HL-60 (cell line): ENCODE results near the gene PIGB.

Source experiments
- DNase-seq, 2 experiments: peaks; one replicate each; pipeline ENCODE4 v3.0.0-alpha.2; 2010 to 2020; ENCODE audit warnings: low read depth in 1 of 2, low spot score in 1 of 2
- H3K27ac ChIP-seq: fragments of 250-450 bp; sonication (Bioruptor Pico); replicated peaks from 2 replicates; pipeline ENCODE4 v1.5.1; 2020; ENCODE audit warnings: mild to moderate bottlenecking, moderate library complexity
- H3K27me3 ChIP-seq: fragments of 250-450 bp; sonication (Bioruptor Pico); 2 replicates; pipeline ENCODE4 v1.5.1; 2021; ENCODE audit warnings: mild to moderate bottlenecking, moderate library complexity; ENCODE audit not compliant: insufficient read depth, poor library complexity, severe bottlenecking
- H3K4me3 ChIP-seq: replicated peaks from 2 replicates; pipeline ENCODE4 v1.5.1; 2011; ENCODE audit warnings: mild to moderate bottlenecking, control low read depth, low read length; ENCODE audit not compliant: insufficient read depth
- GABPA ChIP-seq: IDR thresholded peaks from 2 replicates; pipeline ENCODE4 v1.6.1; 2012; ENCODE audit warnings: low read depth
- POLR2AphosphoS5 ChIP-seq: IDR thresholded peaks from 2 replicates; pipeline ENCODE4 v1.6.1; 2012; ENCODE audit warnings: low read depth
- SPI1 ChIP-seq: IDR thresholded peaks from 2 replicates; pipeline ENCODE4 v1.6.1; 2012; ENCODE audit warnings: low read depth, mild to moderate bottlenecking, borderline replicate concordance
- TF ChIP-seq, protein P1 (sequence below): IDR thresholded peaks from 2 replicates; pipeline ENCODE4 v1.6.1; 2012; ENCODE audit warnings: low read depth; ENCODE audit not compliant: insufficient replicate concordance
- TF ChIP-seq, protein P2 (sequence below): IDR thresholded peaks from one replicate; pipeline ENCODE4 v1.5.1; 2011; ENCODE audit warnings: low read length, control low read depth, inconsistent platforms; ENCODE audit not compliant: insufficient read depth

Gene PIGB

DNA sequence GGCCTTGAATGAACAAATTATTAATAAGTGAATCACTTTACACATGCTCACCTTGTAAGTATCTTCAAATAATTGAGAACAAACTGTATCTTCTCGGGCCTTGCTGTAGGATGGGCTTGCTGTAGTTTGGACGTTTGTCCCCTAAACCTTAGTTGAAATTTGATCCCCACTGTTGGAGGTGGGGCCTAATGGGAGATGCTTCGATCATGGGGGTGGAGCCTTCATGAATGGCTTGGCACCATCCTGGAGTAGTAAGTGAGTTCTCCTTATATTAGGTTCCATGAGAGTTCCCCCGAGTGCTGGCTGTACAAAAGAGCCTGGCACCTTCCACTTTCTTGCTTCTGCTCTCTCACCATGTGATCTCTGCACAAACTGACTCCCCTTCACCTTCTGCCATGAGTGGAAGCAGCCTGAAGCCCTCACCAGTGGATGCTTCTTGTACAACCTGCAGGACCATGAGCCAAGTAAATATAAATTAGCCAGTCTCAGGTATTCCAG is 29.3 kb downstream of the PIGB start:
- TF ChIP-seq, protein P1, sequence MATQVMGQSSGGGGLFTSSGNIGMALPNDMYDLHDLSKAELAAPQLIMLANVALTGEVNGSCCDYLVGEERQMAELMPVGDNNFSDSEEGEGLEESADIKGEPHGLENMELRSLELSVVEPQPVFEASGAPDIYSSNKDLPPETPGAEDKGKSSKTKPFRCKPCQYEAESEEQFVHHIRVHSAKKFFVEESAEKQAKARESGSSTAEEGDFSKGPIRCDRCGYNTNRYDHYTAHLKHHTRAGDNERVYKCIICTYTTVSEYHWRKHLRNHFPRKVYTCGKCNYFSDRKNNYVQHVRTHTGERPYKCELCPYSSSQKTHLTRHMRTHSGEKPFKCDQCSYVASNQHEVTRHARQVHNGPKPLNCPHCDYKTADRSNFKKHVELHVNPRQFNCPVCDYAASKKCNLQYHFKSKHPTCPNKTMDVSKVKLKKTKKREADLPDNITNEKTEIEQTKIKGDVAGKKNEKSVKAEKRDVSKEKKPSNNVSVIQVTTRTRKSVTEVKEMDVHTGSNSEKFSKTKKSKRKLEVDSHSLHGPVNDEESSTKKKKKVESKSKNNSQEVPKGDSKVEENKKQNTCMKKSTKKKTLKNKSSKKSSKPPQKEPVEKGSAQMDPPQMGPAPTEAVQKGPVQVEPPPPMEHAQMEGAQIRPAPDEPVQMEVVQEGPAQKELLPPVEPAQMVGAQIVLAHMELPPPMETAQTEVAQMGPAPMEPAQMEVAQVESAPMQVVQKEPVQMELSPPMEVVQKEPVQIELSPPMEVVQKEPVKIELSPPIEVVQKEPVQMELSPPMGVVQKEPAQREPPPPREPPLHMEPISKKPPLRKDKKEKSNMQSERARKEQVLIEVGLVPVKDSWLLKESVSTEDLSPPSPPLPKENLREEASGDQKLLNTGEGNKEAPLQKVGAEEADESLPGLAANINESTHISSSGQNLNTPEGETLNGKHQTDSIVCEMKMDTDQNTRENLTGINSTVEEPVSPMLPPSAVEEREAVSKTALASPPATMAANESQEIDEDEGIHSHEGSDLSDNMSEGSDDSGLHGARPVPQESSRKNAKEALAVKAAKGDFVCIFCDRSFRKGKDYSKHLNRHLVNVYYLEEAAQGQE: no peak
- TF ChIP-seq, protein P2, sequence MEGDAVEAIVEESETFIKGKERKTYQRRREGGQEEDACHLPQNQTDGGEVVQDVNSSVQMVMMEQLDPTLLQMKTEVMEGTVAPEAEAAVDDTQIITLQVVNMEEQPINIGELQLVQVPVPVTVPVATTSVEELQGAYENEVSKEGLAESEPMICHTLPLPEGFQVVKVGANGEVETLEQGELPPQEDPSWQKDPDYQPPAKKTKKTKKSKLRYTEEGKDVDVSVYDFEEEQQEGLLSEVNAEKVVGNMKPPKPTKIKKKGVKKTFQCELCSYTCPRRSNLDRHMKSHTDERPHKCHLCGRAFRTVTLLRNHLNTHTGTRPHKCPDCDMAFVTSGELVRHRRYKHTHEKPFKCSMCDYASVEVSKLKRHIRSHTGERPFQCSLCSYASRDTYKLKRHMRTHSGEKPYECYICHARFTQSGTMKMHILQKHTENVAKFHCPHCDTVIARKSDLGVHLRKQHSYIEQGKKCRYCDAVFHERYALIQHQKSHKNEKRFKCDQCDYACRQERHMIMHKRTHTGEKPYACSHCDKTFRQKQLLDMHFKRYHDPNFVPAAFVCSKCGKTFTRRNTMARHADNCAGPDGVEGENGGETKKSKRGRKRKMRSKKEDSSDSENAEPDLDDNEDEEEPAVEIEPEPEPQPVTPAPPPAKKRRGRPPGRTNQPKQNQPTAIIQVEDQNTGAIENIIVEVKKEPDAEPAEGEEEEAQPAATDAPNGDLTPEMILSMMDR: no peak
- H3K27me3 ChIP-seq: no peaks in the 10 kb centered on the region

DNA sequence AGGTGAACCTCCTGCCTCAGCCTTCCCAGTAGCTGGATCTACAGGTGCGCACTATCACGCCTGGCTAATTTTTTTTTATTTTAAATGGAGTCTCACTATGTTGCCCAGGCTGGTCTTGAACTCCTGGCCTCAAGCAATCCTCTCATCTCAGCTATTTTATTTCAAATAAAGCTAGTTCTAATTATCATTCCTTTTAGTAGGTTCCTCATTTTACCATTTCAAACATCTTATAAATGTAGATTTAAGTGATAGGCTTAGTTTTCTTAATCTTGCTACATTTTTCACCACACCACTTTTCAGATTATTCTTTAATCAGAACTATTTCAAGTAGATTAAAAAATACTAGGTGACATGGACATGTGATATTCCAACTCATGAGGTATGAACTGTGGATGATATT is 30.3 kb downstream of the PIGB start:
- H3K27me3 ChIP-seq: no peaks in the 10 kb centered on the region
- TF ChIP-seq SPI1 (no peak), POLR2AphosphoS5 (no peak), GABPA (no peak)
- TF ChIP-seq, protein P2: no peak
- TF ChIP-seq, protein P1: no peak
- DNase-seq: no peak
- no peak overlapping the region for H3K4me3 ChIP-seq
- H3K27ac ChIP-seq: no peak overlapping the region

More for the DNA sequence above, 29.3 kb downstream of the PIGB start:
- DNase-seq: no peak
- Histone ChIP-seq H3K27ac (no peak overlapping the region), H3K4me3 (no peak overlapping the region)

DNA sequence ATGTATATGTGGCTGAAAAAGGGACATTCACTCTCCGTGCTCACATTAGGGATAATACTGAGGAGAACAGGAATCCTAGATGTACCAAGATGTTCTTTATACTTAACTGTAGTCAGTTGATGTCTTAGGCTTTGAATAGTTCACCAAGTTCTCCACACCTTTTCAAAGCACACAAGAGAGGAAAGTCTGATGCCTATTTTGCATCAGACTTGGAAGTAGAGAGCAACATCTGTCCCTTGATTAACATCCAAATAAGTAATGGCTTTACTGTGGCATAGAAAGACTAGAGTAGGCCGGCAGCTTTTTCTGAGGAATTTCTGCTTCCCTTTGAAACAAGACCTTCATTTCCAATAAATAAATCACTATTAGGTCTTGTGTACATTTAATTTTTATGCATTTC is 34.0 kb downstream of the PIGB start:
- Histone ChIP-seq H3K4me3 (no peak overlapping the region), H3K27ac (no peak overlapping the region), H3K27me3 (no peaks in the 10 kb centered on the region)
- DNase-seq: no peak
- TF ChIP-seq SPI1 (no peak), POLR2AphosphoS5 (no peak), GABPA (no peak)
- TF ChIP-seq, protein P1: no peak
- TF ChIP-seq, protein P2: no peak
